Lung (tissue), 12 donors: ENCODE measurements around the gene CPSF4. TPM values are rescaled to one million over a fixed set of nuclear protein-coding genes. Genes with fewer than 3 reads are reported as not detected.

Experiments
- ATAC-seq: fragments of 200-7000 bp; cut with Tn5 transposase; one replicate; pipeline ENCODE4 v1.9.1; 2020; ENCODE audit warnings: moderate number of reproducible peaks; ENCODE audit not compliant: insufficient read depth, low FRiP score
- DNase-seq, 3 donors: peaks; one replicate each; pipeline ENCODE4 v3.0.0-alpha.2; 2013 to 2017
- H3K27ac ChIP-seq, 2 donors: one replicate each; pipeline ENCODE4 v1.5.1; 2013; ENCODE audit warnings: mild to moderate bottlenecking in 2 of 2, moderate library complexity in 2 of 2, control low read depth in 1 of 2, inconsistent platforms in 1 of 2, low read depth in 1 of 2, low read length in 1 of 2
- H3K27me3 ChIP-seq, 3 donors: one replicate each; pipeline ENCODE4 v1.5.1; 2013; ENCODE audit warnings: low read length in 2 of 3; ENCODE audit not compliant: control insufficient read depth in 3 of 3, insufficient read depth in 3 of 3
- H3K36me3 ChIP-seq, 4 donors: one replicate each; pipeline ENCODE4 v1.5.1; 2013; ENCODE audit warnings: low read length in 4 of 4, mild to moderate bottlenecking in 1 of 4, moderate library complexity in 1 of 4; ENCODE audit not compliant: control insufficient read depth in 4 of 4, insufficient read depth in 4 of 4
- H3K4me1 ChIP-seq, 5 donors: one replicate each; pipeline ENCODE4 v1.5.1; 2013; ENCODE audit warnings: low read length in 5 of 5, mild to moderate bottlenecking in 2 of 5, moderate library complexity in 1 of 5; ENCODE audit not compliant: control insufficient read depth in 5 of 5, insufficient read depth in 5 of 5
- H3K4me3 ChIP-seq: one replicate; pipeline ENCODE4 v1.5.1; 2013; ENCODE audit warnings: mild to moderate bottlenecking, control low read depth, moderate library complexity
- H3K9ac ChIP-seq, 2 donors: one replicate each; pipeline ENCODE4 v1.5.1; 2013; ENCODE audit warnings: low read length in 2 of 2, control low read depth in 1 of 2; ENCODE audit not compliant: insufficient read depth in 1 of 2
- H3K9me3 ChIP-seq, 4 donors: one replicate each; pipeline ENCODE4 v1.5.1; 2013; ENCODE audit warnings: low read length in 3 of 4, mild to moderate bottlenecking in 1 of 4, moderate library complexity in 1 of 4; ENCODE audit not compliant: control insufficient read depth in 4 of 4, insufficient read depth in 3 of 4
- CTCF ChIP-seq: IDR thresholded peaks from 2 replicates; pipeline ENCODE4 v1.5.1; 2012; ENCODE audit warnings: mild to moderate bottlenecking; ENCODE audit errors: control extremely low read depth, extremely low read depth
- WGBS, 2 donors: extraction: QIAGEN DNeasy Blood & Tissue Kit; methylation state at CpG; one replicate each; pipeline ENCODE4 v1.1.7; 2013; 5-methylcytosine and 5-hydroxymethylcytosine counted together
- polyA plus RNA-seq, 2 donors: library from polyadenylated mRNA; stranded (reverse); fragments of 200-250 nt; gene quantifications; one replicate each; pipeline ENCODE4 v1.2.1, GENCODE V29; 2013
- total RNA-seq, 2 donors: library from RNA; depleted of rRNA in 1 of 2; stranded (reverse); fragments of >200 nt in 1 of 2; gene quantifications; one replicate each; pipeline ENCODE4 v1.2.1, GENCODE V29; 2014 to 2021
- donor health status: control.
- donor health status: control.
- donor health status: Bipolar disorder and iron deficiency.
- donor health status: healthy.
- donor health status: DM: yes; HTN: yes; CAD: no.

The CPSF4 gene
- total and polyA plus RNA-seq, 4 donors = 18.3 to 36.8 (median 27.7) TPM

GRCh38 chr7:99433158-99433557 lies 5.6 kb upstream of the CPSF4 start:
- DNase-seq = no peak
- H3K36me3 ChIP-seq = peaks cover 12 to 46% (median 15%) of the 10 kb centered on the region in 4 donors
- H3K4me1 ChIP-seq = peaks cover 3 to 7% (median 5%) of the 10 kb centered on the region in 5 donors
- H3K9ac ChIP-seq = no peak overlapping the region
- no peak for TF ChIP-seq CTCF
- no peak for ATAC-seq
- H3K9me3 ChIP-seq = no peaks in the 10 kb centered on the region
- no peaks in the 10 kb centered on the region for H3K27me3 ChIP-seq
- H3K4me3 ChIP-seq = no peak overlapping the region
- H3K27ac ChIP-seq = no peak overlapping the region
- 94 to 95% methylated on average over 9 of the region's 9 CpGs for WGBS, 2 donors

- Histone ChIP-seq H3K9ac (peak overlapping the region; percentile 63 to 68), H3K27me3 (no peaks in the 10 kb centered on the region), H3K4me3 (peak overlapping the region; percentile 72), H3K36me3 (peaks cover 1 to 16% (median 6%) of the 10 kb centered on the region in 4 donors), H3K9me3 (no peaks in the 10 kb centered on the region), H3K4me1 (peaks cover 4 to 12% (median 9%) of the 10 kb centered on the region in 5 donors), H3K27ac (peak overlapping the region; percentile 73 to 85)
- ATAC-seq = no peak
- DNase-seq = no peak
- TF ChIP-seq CTCF = no peak
- WGBS, 2 donors = 23 to 24% methylated on average over 20 of the region's 20 CpGs
These were observed 684 bp upstream of the CPSF4 start for GRCh38 chr7:99437946-99438572.

- H3K9me3 ChIP-seq = no peaks in the 10 kb centered on the region
- no peak overlapping the region for H3K27ac ChIP-seq
- no peak for ATAC-seq
- no peak overlapping the region for H3K4me3 ChIP-seq
- H3K27me3 ChIP-seq = no peaks in the 10 kb centered on the region
- WGBS, 2 donors = 72 to 83% methylated on average over 9 of the region's 9 CpGs
- TF ChIP-seq CTCF = no peak
- peaks cover 4 to 12% (median 9%) of the 10 kb centered on the region in 5 donors for H3K4me1 ChIP-seq
- peak overlapping the region in 1 of 2 donors; percentile 81 for H3K9ac ChIP-seq
- H3K36me3 ChIP-seq = peaks cover 4 to 21% (median 9%) of the 10 kb centered on the region in 4 donors
- no peak for DNase-seq
These were observed 1.5 kb downstream of the CPSF4 start for GRCh38 chr7:99440195-99440594.

GRCh38 chr7:99446096-99446495 lies 7.4 kb downstream of the CPSF4 start:
- TF ChIP-seq CTCF = no peak
- H3K27me3 ChIP-seq = no peaks in the 10 kb centered on the region
- no peak overlapping the region for H3K9ac ChIP-seq
- H3K27ac ChIP-seq = no peak overlapping the region
- DNase-seq (no peak), ATAC-seq (no peak)
- peaks cover 8 to 51% (median 24%) of the 10 kb centered on the region in 4 donors for H3K36me3 ChIP-seq
- peaks cover 0 to 3% (median 0%) of the 10 kb centered on the region in 5 donors for H3K4me1 ChIP-seq
- no peaks in the 10 kb centered on the region for H3K9me3 ChIP-seq
- WGBS, 2 donors = 92 to 94% methylated on average over 4 of the region's 4 CpGs
- no peak overlapping the region for H3K4me3 ChIP-seq
